ENCODE data around the gene HEMK1. TPM values are rescaled to one million over a fixed set of nuclear protein-coding genes. Genes with fewer than 3 reads are reported as not detected.

Gene HEMK1
- total and polyA plus RNA-seq, 2 of the 8 experiments (the other 6 are each of a cell fraction or from before 2014, with no cell fraction given), result 9.7 to 10.6 TPM

DNA sequence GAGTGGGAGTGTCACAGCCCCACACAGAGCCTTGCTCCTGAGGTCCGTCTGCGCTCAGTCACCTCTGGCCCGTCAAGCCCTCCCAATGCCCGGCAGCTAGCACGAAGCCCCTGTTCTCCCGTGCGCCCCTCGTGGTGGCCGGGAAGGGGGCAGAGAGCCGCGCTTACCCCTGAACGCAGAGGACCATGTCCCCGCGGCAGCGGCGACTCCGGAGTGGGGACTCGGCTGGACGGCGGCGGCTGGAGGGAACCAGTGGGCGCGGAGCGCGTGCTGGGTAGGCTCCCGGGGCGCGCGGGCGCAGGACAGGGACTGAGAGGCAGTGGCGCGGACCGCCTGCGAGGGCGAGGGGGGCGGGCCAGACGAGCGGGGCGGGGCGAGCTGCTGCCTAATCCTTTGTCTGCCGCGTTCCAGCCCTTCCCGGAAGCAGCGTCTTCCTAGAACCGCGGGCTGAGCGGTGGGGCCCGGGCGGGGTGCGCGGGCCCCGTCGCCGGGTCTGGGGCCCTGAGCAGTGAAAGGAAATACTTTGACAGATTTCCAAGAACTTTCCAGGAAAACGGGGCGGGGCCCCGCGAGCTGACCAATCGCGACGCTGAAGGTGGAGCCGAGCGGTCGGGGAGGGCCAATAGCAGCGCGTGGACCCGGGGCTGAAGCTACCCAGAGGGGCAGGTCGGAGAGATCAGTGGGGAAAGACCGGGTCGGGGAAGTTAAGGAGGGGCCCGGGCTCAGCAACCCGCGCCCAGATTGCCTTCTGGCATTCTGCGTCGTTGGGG is 42.3 kb downstream of the HEMK1 start, which contains the start of gene CISH (continued):
- TF ChIP-seq PHF8 (conservative IDR thresholded peaks at IDR 0.05; ENCODE audit: low read depth, low read length) (peak; percentile 49; the same call in 1 of the 2 replicates), MAFK (IDR thresholded peaks at IDR 0.05; ENCODE audit: low read depth, low read length) (no peak), ZNF274 (IDR thresholded peaks at IDR 0.05; ENCODE audit: borderline replicate concordance, extremely low read depth, low read length) (no peak), EZH2 (IDR thresholded peaks at IDR 0.05; ENCODE audit: low read depth, low read length, severe bottlenecking) (no peak), TCF12 (IDR thresholded peaks at IDR 0.05; ENCODE audit: low read depth, low read length) (no peak), TAF7 (optimal IDR thresholded peaks at IDR 0.05; ENCODE audit: borderline replicate concordance, low read depth, low read length) (no peak), FOSL1 (IDR thresholded peaks at IDR 0.05; ENCODE audit: insufficient read depth, low read depth, low read length) (no peak)
- TF ChIP-seq, protein P1, sequence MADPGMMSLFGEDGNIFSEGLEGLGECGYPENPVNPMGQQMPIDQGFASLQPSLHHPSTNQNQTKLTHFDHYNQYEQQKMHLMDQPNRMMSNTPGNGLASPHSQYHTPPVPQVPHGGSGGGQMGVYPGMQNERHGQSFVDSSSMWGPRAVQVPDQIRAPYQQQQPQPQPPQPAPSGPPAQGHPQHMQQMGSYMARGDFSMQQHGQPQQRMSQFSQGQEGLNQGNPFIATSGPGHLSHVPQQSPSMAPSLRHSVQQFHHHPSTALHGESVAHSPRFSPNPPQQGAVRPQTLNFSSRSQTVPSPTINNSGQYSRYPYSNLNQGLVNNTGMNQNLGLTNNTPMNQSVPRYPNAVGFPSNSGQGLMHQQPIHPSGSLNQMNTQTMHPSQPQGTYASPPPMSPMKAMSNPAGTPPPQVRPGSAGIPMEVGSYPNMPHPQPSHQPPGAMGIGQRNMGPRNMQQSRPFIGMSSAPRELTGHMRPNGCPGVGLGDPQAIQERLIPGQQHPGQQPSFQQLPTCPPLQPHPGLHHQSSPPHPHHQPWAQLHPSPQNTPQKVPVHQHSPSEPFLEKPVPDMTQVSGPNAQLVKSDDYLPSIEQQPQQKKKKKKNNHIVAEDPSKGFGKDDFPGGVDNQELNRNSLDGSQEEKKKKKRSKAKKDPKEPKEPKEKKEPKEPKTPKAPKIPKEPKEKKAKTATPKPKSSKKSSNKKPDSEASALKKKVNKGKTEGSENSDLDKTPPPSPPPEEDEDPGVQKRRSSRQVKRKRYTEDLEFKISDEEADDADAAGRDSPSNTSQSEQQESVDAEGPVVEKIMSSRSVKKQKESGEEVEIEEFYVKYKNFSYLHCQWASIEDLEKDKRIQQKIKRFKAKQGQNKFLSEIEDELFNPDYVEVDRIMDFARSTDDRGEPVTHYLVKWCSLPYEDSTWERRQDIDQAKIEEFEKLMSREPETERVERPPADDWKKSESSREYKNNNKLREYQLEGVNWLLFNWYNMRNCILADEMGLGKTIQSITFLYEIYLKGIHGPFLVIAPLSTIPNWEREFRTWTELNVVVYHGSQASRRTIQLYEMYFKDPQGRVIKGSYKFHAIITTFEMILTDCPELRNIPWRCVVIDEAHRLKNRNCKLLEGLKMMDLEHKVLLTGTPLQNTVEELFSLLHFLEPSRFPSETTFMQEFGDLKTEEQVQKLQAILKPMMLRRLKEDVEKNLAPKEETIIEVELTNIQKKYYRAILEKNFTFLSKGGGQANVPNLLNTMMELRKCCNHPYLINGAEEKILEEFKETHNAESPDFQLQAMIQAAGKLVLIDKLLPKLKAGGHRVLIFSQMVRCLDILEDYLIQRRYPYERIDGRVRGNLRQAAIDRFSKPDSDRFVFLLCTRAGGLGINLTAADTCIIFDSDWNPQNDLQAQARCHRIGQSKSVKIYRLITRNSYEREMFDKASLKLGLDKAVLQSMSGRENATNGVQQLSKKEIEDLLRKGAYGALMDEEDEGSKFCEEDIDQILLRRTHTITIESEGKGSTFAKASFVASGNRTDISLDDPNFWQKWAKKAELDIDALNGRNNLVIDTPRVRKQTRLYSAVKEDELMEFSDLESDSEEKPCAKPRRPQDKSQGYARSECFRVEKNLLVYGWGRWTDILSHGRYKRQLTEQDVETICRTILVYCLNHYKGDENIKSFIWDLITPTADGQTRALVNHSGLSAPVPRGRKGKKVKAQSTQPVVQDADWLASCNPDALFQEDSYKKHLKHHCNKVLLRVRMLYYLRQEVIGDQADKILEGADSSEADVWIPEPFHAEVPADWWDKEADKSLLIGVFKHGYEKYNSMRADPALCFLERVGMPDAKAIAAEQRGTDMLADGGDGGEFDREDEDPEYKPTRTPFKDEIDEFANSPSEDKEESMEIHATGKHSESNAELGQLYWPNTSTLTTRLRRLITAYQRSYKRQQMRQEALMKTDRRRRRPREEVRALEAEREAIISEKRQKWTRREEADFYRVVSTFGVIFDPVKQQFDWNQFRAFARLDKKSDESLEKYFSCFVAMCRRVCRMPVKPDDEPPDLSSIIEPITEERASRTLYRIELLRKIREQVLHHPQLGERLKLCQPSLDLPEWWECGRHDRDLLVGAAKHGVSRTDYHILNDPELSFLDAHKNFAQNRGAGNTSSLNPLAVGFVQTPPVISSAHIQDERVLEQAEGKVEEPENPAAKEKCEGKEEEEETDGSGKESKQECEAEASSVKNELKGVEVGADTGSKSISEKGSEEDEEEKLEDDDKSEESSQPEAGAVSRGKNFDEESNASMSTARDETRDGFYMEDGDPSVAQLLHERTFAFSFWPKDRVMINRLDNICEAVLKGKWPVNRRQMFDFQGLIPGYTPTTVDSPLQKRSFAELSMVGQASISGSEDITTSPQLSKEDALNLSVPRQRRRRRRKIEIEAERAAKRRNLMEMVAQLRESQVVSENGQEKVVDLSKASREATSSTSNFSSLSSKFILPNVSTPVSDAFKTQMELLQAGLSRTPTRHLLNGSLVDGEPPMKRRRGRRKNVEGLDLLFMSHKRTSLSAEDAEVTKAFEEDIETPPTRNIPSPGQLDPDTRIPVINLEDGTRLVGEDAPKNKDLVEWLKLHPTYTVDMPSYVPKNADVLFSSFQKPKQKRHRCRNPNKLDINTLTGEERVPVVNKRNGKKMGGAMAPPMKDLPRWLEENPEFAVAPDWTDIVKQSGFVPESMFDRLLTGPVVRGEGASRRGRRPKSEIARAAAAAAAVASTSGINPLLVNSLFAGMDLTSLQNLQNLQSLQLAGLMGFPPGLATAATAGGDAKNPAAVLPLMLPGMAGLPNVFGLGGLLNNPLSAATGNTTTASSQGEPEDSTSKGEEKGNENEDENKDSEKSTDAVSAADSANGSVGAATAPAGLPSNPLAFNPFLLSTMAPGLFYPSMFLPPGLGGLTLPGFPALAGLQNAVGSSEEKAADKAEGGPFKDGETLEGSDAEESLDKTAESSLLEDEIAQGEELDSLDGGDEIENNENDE (IDR thresholded peaks at IDR 0.05; ENCODE audit: insufficient replicate concordance, low read length), result no peak
- TF ChIP-seq, protein P2, sequence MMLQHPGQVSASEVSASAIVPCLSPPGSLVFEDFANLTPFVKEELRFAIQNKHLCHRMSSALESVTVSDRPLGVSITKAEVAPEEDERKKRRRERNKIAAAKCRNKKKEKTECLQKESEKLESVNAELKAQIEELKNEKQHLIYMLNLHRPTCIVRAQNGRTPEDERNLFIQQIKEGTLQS (IDR thresholded peaks at IDR 0.05; ENCODE audit: insufficient read depth, low read depth, low read length), result no peak
